Measurements from ENCODE around the gene FBXW7. TPM values are rescaled to one million over a fixed set of nuclear protein-coding genes. Genes with fewer than 3 reads are reported as not detected.

Gene FBXW7
- total RNA-seq, 1 experiment from 2014 or later = 33.5 TPM

DNA sequence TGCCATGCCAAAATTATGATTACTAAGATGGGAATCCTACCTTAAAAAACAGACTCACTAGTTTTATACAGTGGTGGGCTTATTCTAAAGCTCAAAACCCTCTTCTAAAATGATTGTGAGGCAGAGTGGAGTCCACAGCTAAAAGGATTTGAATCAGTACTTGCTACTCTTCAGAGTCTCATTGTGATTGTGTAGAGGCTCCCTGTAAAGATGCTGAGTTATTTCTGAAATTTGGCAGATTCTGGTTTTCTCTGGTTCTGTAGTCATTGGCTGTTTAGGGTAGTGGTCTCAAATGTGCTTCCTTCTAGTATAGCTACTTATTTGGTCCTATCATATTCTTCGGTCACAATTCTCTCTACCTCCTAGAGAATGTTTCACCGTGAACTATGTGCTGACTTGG is 104.1 kb downstream of the FBXW7 start:
- intact Hi-C loops (cut with micrococcal nuclease; ENCODE audit: unreplicated experiment) = no loop called here
- BruUV-seq (replicated peaks) = no TSS peak
- Histone ChIP-seq H3K27ac (ENCODE audit: low read depth, low read length, poor library complexity, severe bottlenecking) (no peak overlapping the region), H3K27me3 (replicated peaks; ENCODE audit: insufficient read depth, low read depth, low read length, poor library complexity) (no peaks in the 10 kb centered on the region), H3K9me3 (ENCODE audit: low read depth, low read length, poor library complexity, severe bottlenecking) (no peaks in the 10 kb centered on the region), H3K4me3 (ENCODE audit: low read depth, low read length, poor library complexity, severe bottlenecking) (no peak overlapping the region), H3K4me1 (ENCODE audit: insufficient read depth, low read length, poor library complexity, severe bottlenecking) (no peaks in the 10 kb centered on the region), H3K36me3 (ENCODE audit: insufficient read depth, low read length, poor library complexity, severe bottlenecking) (no peaks in the 10 kb centered on the region)
- TF ChIP-seq, protein P1, sequence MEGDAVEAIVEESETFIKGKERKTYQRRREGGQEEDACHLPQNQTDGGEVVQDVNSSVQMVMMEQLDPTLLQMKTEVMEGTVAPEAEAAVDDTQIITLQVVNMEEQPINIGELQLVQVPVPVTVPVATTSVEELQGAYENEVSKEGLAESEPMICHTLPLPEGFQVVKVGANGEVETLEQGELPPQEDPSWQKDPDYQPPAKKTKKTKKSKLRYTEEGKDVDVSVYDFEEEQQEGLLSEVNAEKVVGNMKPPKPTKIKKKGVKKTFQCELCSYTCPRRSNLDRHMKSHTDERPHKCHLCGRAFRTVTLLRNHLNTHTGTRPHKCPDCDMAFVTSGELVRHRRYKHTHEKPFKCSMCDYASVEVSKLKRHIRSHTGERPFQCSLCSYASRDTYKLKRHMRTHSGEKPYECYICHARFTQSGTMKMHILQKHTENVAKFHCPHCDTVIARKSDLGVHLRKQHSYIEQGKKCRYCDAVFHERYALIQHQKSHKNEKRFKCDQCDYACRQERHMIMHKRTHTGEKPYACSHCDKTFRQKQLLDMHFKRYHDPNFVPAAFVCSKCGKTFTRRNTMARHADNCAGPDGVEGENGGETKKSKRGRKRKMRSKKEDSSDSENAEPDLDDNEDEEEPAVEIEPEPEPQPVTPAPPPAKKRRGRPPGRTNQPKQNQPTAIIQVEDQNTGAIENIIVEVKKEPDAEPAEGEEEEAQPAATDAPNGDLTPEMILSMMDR (conservative IDR thresholded peaks at IDR 0.05; ENCODE audit: low read depth, low read length) = no peak
- TF ChIP-seq EZH2 (IDR thresholded peaks at IDR 0.05; ENCODE audit: borderline replicate concordance, low read depth, low read length, poor library complexity, severe bottlenecking) = no peak
- POLR2A ChIA-PET (ENCODE audit: low non-redundant PET) = no interaction called here
- DNase-seq (ENCODE audit: low spot score) = no peak
- CTCF ChIA-PET = no interaction called here

GRCh38 chr4:152431291-152431690 is 104.6 kb downstream of the FBXW7 start:
- intact Hi-C loops (cut with micrococcal nuclease; ENCODE audit: unreplicated experiment) = no loop called here
- no peak overlapping the region for H3K4me3 ChIP-seq (ENCODE audit: low read depth, low read length, poor library complexity, severe bottlenecking)
- H3K27ac ChIP-seq (ENCODE audit: low read depth, low read length, poor library complexity, severe bottlenecking) = no peak overlapping the region
- TF ChIP-seq EZH2 (IDR thresholded peaks at IDR 0.05; ENCODE audit: borderline replicate concordance, low read depth, low read length, poor library complexity, severe bottlenecking) = no peak
- TF ChIP-seq, protein P1 (conservative IDR thresholded peaks at IDR 0.05; ENCODE audit: low read depth, low read length) = no peak
- H3K9me3 ChIP-seq (ENCODE audit: low read depth, low read length, poor library complexity, severe bottlenecking) = no peaks in the 10 kb centered on the region
- no TSS peak for BruUV-seq (replicated peaks)
- no peaks in the 10 kb centered on the region for H3K27me3 ChIP-seq (replicated peaks; ENCODE audit: insufficient read depth, low read depth, low read length, poor library complexity)
- H3K4me1 ChIP-seq (ENCODE audit: insufficient read depth, low read length, poor library complexity, severe bottlenecking) = no peaks in the 10 kb centered on the region
- ChIA-PET POLR2A (ENCODE audit: low non-redundant PET) (no interaction called here), CTCF (no interaction called here)
- no peak for DNase-seq (ENCODE audit: low spot score)
- no peaks in the 10 kb centered on the region for H3K36me3 ChIP-seq (ENCODE audit: insufficient read depth, low read length, poor library complexity, severe bottlenecking)

DNA sequence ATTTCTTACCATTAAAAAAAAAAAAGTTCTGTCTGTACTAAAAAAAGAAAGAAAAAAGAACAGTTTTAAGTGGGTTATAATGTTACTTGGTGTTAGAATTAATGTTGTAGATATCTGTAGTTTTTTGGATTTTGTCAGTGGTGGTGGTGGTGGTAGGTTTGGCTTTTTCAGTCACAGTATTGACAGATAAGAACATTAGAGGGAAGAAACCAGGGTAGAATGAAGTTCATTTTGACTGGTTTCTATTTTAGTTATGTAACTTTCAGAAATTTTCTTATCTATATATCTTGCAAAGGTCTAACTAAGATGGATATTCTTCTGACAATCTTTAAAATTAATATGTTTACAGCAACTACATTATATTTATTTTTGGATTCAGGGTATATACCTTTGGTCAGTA is 105.4 kb downstream of the FBXW7 start:
- no peaks in the 10 kb centered on the region for H3K36me3 ChIP-seq (ENCODE audit: insufficient read depth, low read length, poor library complexity, severe bottlenecking)
- H3K27me3 ChIP-seq (replicated peaks; ENCODE audit: insufficient read depth, low read depth, low read length, poor library complexity) = no peaks in the 10 kb centered on the region
- POLR2A ChIA-PET (ENCODE audit: low non-redundant PET) = no interaction called here
- H3K9me3 ChIP-seq (ENCODE audit: low read depth, low read length, poor library complexity, severe bottlenecking) = no peaks in the 10 kb centered on the region
- BruUV-seq (replicated peaks) = no TSS peak
- no peaks in the 10 kb centered on the region for H3K4me1 ChIP-seq (ENCODE audit: insufficient read depth, low read length, poor library complexity, severe bottlenecking)
- intact Hi-C loops (cut with micrococcal nuclease; ENCODE audit: unreplicated experiment) = no loop called here
- CTCF ChIA-PET = no interaction called here
- TF ChIP-seq, protein P1 (conservative IDR thresholded peaks at IDR 0.05; ENCODE audit: low read depth, low read length) = no peak
- no peak for TF ChIP-seq EZH2 (IDR thresholded peaks at IDR 0.05; ENCODE audit: borderline replicate concordance, low read depth, low read length, poor library complexity, severe bottlenecking)
- DNase-seq (ENCODE audit: low spot score) = no peak
- no peak overlapping the region for H3K4me3 ChIP-seq (ENCODE audit: low read depth, low read length, poor library complexity, severe bottlenecking)
- no peak overlapping the region for H3K27ac ChIP-seq (ENCODE audit: low read depth, low read length, poor library complexity, severe bottlenecking)
